ENCODE data around the gene SLC22A3. TPM values are rescaled to one million over a fixed set of nuclear protein-coding genes. Genes with fewer than 3 reads are reported as not detected.

The SLC22A3 gene
- total and polyA plus RNA-seq, 3 donors from 2014 or later, result 5.7 to 10.3 (median 6.9) TPM

- no peaks in the 10 kb centered on the region for H3K27me3 ChIP-seq
- TF ChIP-seq CTCF (IDR thresholded peaks at IDR 0.05), result no peak
- TF ChIP-seq POLR2A (IDR thresholded peaks at IDR 0.05), result no peak
- no peaks in the 10 kb centered on the region for H3K36me3 ChIP-seq (ENCODE audit: low read depth, missing control alignments)
- DNase-seq, result no peak
- H3K4me3 ChIP-seq, result no peak overlapping the region
- intact Hi-C loops (cut with DNase I; ENCODE audit: low total_unique reads), result no loop called here
- H3K4me1 ChIP-seq, result no peaks in the 10 kb centered on the region
- WGBS, 2 donors, result 88 to 89% methylated on average over 3 of the region's 3 CpGs
- no peak overlapping the region for H3K27ac ChIP-seq
- no peaks in the 10 kb centered on the region for H3K9me3 ChIP-seq
Measured at GRCh38 chr6:160333101-160333500, 15.1 kb upstream of the SLC22A3 start.

- WGBS, 2 donors, result 90 to 100% methylated on average over 2 of the region's 2 CpGs
- H3K36me3 ChIP-seq (ENCODE audit: low read depth, missing control alignments), result no peaks in the 10 kb centered on the region
- H3K4me3 ChIP-seq, result no peak overlapping the region
- H3K9me3 ChIP-seq, result no peaks in the 10 kb centered on the region
- no peak overlapping the region for H3K27ac ChIP-seq
- DNase-seq, result no peak
- H3K4me1 ChIP-seq, result no peaks in the 10 kb centered on the region
- intact Hi-C loops (cut with DNase I; ENCODE audit: low total_unique reads), result no loop called here
- no peaks in the 10 kb centered on the region for H3K27me3 ChIP-seq
- no peak for TF ChIP-seq CTCF (IDR thresholded peaks at IDR 0.05)
- TF ChIP-seq POLR2A (IDR thresholded peaks at IDR 0.05), result no peak
Measured at GRCh38 chr6:160333841-160334240, 14.3 kb upstream of the SLC22A3 start.

GRCh38 chr6:160336200-160336599, 12.0 kb upstream of the SLC22A3 start:
- no peaks in the 10 kb centered on the region for H3K9me3 ChIP-seq
- 93 to 95% methylated on average over 5 of the region's 5 CpGs for WGBS, 2 donors
- no peak overlapping the region for H3K27ac ChIP-seq
- TF ChIP-seq CTCF (IDR thresholded peaks at IDR 0.05) (no peak), POLR2A (IDR thresholded peaks at IDR 0.05) (no peak)
- intact Hi-C loops (cut with DNase I; ENCODE audit: low total_unique reads), result no loop called here
- no peaks in the 10 kb centered on the region for H3K36me3 ChIP-seq (ENCODE audit: low read depth, missing control alignments)
- H3K4me1 ChIP-seq, result no peaks in the 10 kb centered on the region
- no peak overlapping the region for H3K4me3 ChIP-seq
- no peaks in the 10 kb centered on the region for H3K27me3 ChIP-seq
- no peak for DNase-seq

GRCh38 chr6:160337301-160337700, 10.9 kb upstream of the SLC22A3 start:
- Histone ChIP-seq H3K4me3 (no peak overlapping the region), H3K27me3 (no peaks in the 10 kb centered on the region), H3K4me1 (no peaks in the 10 kb centered on the region), H3K9me3 (no peaks in the 10 kb centered on the region), H3K27ac (no peak overlapping the region), H3K36me3 (ENCODE audit: low read depth, missing control alignments) (no peaks in the 10 kb centered on the region)
- DNase-seq, result no peak
- TF ChIP-seq CTCF (IDR thresholded peaks at IDR 0.05) (no peak), POLR2A (IDR thresholded peaks at IDR 0.05) (no peak)
- 94 to 97% methylated on average over 2 of the region's 2 CpGs for WGBS, 2 donors
- intact Hi-C loops (cut with DNase I; ENCODE audit: low total_unique reads), result no loop called here

GRCh38 chr6:160337991-160338390, 10.2 kb upstream of the SLC22A3 start:
- no peak overlapping the region for H3K27ac ChIP-seq
- H3K4me3 ChIP-seq, result no peak overlapping the region
- no peaks in the 10 kb centered on the region for H3K9me3 ChIP-seq
- DNase-seq, result no peak
- no peaks in the 10 kb centered on the region for H3K36me3 ChIP-seq (ENCODE audit: low read depth, missing control alignments)
- no peaks in the 10 kb centered on the region for H3K4me1 ChIP-seq
- H3K27me3 ChIP-seq, result no peaks in the 10 kb centered on the region
- no peak for TF ChIP-seq CTCF (IDR thresholded peaks at IDR 0.05)
- no peak for TF ChIP-seq POLR2A (IDR thresholded peaks at IDR 0.05)
- whole genome bisulfite sequencing, 2 donors, result 54 to 65% methylated on average over 3 of the region's 3 CpGs
- intact Hi-C loops (cut with DNase I; ENCODE audit: low total_unique reads), result no loop called here

Measured in testis (tissue), 3 donors.